SKM-1 (cell line): ENCODE measurements around the gene POGZ.

Experiments used
- DNase-seq: peaks from one replicate; lab custom pipeline; 2025; ENCODE audit not compliant: unreplicated experiment; lab: John Stamatoyannopoulos, UW

POGZ gene

GRCh38 chr1:151372058-151372934, 87.0 kb downstream of the POGZ start, which contains the start of gene SELENBP1:
Gene SELENBP1 (minus strand): TSS chr1:151372705. CDS start chr1:151372641, 64 bp downstream.
- no peak for DNase-seq

GRCh38 chr1:151371370-151372057, 87.8 kb downstream of the POGZ start:
- DNase-seq = no peak

GRCh38 chr1:151370211-151370911, 88.9 kb downstream of the POGZ start:
- peak; percentile 45 for DNase-seq

GRCh38 chr1:151369621-151370048, 89.7 kb downstream of the POGZ start:
- no peak for DNase-seq

GRCh38 chr1:151369302-151369610, 90.0 kb downstream of the POGZ start:
- no peak for DNase-seq

GRCh38 chr1:151368393-151369301, 90.6 kb downstream of the POGZ start:
- DNase-seq = no peak

- DNase-seq = no peak
Observed at GRCh38 chr1:151367658-151368392, 91.5 kb downstream of the POGZ start.

- DNase-seq = no peak
Observed at GRCh38 chr1:151364996-151365395, 94.3 kb downstream of the POGZ start.

- DNase-seq = no peak
Observed at GRCh38 chr1:151362308-151363155, 96.8 kb downstream of the POGZ start.

GRCh38 chr1:151361883-151362282, 97.4 kb downstream of the POGZ start:
- no peak for DNase-seq

GRCh38 chr1:151356696-151357095, 102.6 kb downstream of the POGZ start:
- peak; percentile 38 for DNase-seq
